ENCODE data around the gene ARSG. TPM values are rescaled to one million over a fixed set of nuclear protein-coding genes. Genes with fewer than 3 reads are reported as not detected.

ARSG gene
- total and polyA plus RNA-seq, 2 of the 13 experiments (the other 11 are each of a cell fraction or from before 2014, with no cell fraction given): 3.7 to 15.2 TPM

DNA sequence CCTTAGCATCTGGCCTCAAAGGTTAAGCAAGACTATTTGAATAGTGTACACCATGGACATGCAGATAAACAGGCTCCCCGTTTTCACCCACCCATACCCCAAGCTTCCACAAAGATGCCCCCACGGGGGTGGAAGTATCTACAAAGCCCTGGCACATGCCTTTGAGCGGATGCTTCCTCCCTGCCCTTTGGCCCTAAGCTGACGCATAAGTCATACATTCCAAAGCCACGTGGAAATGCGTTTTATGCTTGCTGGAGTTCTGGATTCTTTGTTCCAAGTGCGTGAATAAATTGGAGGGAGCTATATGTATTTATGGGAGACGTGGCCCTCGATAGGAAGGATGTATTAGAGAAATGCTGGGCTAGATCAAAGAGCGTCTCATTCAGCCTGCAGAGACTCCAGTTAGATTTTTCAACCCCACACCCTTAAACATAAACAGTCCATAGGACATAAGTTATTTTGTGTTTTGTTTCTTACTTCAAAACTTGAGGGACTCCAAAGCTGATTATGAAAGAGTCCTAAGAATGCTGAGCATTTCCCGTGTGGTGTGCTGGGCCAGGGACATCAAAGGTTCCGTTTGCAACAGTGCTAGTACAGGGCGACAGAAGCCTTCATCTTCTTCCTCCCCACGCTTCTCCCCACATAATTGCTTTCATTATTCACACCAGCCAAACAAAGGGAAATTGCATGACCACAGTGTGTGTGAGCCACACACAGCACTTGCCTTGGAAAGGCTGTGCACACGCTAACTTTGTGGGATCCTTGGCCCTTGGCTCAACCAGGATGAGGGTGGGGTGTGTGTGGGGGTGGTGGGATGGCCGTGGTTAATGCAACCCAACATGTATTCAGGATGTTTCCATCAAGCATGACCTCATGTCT is 92.4 kb downstream of the ARSG start (continued):
- TF ChIP-seq SMAD1 (CRISPR knock-in tag; IDR thresholded peaks at IDR 0.05; ENCODE audit: borderline replicate concordance, low read depth) (peak; percentile 76), ZNF205 (CRISPR knock-in tag; IDR thresholded peaks at IDR 0.05) (peak; percentile 81; the same call in 1 of the 2 replicates), BCL6 (CRISPR knock-in tag; IDR thresholded peaks at IDR 0.05) (peak; percentile 87), ELF4 (CRISPR knock-in tag; IDR thresholded peaks at IDR 0.05; ENCODE audit: borderline replicate concordance) (peak; percentile 22; the same call in 1 of the 2 replicates), ZBTB4 (CRISPR knock-in tag; IDR thresholded peaks at IDR 0.05; ENCODE audit: borderline replicate concordance) (peak; percentile 95), SMARCE1 (IDR thresholded peaks at IDR 0.05; ENCODE audit: borderline replicate concordance) (no peak), JDP2 (CRISPR knock-in tag; IDR thresholded peaks at IDR 0.05; ENCODE audit: borderline replicate concordance) (no peak), ZNF138 (CRISPR knock-in tag; IDR thresholded peaks at IDR 0.05; ENCODE audit: low read depth) (no peak), MATR3 (CRISPR knock-in tag; IDR thresholded peaks at IDR 0.05) (no peak), GTF3A (CRISPR knock-in tag; conservative IDR thresholded peaks at IDR 0.05) (0 out of 2 replicates have a peak, but pooled peaks have one; percentile 74), NKX3-1 (CRISPR knock-in tag; IDR thresholded peaks at IDR 0.05) (peak; percentile 86), CBFB (CRISPR knock-in tag; IDR thresholded peaks at IDR 0.05) (peak; percentile 96), LRRFIP1 (CRISPR knock-in tag; conservative IDR thresholded peaks at IDR 0.05) (no peak)
- TF ChIP-seq, protein P1, sequence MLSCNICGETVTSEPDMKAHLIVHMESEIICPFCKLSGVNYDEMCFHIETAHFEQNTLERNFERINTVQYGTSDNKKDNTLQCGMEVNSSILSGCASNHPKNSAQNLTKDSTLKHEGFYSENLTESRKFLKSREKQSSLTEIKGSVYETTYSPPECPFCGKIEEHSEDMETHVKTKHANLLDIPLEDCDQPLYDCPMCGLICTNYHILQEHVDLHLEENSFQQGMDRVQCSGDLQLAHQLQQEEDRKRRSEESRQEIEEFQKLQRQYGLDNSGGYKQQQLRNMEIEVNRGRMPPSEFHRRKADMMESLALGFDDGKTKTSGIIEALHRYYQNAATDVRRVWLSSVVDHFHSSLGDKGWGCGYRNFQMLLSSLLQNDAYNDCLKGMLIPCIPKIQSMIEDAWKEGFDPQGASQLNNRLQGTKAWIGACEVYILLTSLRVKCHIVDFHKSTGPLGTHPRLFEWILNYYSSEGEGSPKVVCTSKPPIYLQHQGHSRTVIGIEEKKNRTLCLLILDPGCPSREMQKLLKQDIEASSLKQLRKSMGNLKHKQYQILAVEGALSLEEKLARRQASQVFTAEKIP (CRISPR knock-in tag; IDR thresholded peaks at IDR 0.05; ENCODE audit: borderline replicate concordance): no peak
- TF ChIP-seq, protein P2, sequence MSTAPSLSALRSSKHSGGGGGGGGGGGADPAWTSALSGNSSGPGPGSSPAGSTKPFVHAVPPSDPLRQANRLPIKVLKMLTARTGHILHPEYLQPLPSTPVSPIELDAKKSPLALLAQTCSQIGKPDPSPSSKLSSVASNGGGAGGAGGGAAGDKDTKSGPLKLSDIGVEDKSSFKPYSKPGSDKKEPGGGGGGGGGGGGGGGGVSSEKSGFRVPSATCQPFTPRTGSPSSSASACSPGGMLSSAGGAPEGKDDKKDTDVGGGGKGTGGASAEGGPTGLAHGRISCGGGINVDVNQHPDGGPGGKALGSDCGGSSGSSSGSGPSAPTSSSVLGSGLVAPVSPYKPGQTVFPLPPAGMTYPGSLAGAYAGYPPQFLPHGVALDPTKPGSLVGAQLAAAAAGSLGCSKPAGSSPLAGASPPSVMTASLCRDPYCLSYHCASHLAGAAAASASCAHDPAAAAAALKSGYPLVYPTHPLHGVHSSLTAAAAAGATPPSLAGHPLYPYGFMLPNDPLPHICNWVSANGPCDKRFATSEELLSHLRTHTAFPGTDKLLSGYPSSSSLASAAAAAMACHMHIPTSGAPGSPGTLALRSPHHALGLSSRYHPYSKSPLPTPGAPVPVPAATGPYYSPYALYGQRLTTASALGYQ (CRISPR knock-in tag; IDR thresholded peaks at IDR 0.05): peak; percentile 84; the same call in 1 of the 2 replicates
- TF ChIP-seq, protein P3, sequence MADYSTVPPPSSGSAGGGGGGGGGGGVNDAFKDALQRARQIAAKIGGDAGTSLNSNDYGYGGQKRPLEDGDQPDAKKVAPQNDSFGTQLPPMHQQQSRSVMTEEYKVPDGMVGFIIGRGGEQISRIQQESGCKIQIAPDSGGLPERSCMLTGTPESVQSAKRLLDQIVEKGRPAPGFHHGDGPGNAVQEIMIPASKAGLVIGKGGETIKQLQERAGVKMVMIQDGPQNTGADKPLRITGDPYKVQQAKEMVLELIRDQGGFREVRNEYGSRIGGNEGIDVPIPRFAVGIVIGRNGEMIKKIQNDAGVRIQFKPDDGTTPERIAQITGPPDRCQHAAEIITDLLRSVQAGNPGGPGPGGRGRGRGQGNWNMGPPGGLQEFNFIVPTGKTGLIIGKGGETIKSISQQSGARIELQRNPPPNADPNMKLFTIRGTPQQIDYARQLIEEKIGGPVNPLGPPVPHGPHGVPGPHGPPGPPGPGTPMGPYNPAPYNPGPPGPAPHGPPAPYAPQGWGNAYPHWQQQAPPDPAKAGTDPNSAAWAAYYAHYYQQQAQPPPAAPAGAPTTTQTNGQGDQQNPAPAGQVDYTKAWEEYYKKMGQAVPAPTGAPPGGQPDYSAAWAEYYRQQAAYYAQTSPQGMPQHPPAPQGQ (CRISPR knock-in tag; IDR thresholded peaks at IDR 0.05; ENCODE audit: borderline replicate concordance): peak; percentile 25; the same call in 1 of the 2 replicates
